HG03103 (cell line): ENCODE measurements around the gene SPG11.
"Not testable (repeated sequence)": the region's sequence is repeated elsewhere in the genome, so short reads cannot be mapped to it uniquely, and the experiment has no call there.

ENCODE experiments used
- ATAC-seq: cut with Tn5 transposase; IDR thresholded peaks from one replicate; pipeline ENCODE4 v1.9.1; 2021; ENCODE audit warnings: low read depth; ENCODE audit not compliant: unreplicated experiment

Gene SPG11

DNA sequence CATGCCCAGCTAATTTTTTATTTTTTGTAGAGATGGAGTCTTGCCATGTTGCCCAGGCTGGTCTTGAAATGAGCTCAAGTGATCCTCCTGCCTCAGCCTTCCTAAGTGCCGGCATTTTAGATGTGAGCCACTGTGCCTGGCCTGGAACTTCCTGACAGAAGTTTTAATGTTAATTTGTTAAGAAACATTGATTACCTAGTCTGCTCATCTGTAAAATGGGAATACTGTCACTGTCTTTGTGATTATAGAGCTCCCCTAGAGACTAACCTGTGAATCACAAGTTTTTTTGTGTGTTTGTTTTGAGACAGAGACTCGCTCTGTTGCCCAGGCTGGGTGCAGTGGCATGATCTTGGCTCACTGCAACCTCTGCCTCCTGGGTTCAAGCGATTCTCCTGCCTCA lies 130.8 kb downstream of the SPG11 start:
- ATAC-seq: no peak

DNA sequence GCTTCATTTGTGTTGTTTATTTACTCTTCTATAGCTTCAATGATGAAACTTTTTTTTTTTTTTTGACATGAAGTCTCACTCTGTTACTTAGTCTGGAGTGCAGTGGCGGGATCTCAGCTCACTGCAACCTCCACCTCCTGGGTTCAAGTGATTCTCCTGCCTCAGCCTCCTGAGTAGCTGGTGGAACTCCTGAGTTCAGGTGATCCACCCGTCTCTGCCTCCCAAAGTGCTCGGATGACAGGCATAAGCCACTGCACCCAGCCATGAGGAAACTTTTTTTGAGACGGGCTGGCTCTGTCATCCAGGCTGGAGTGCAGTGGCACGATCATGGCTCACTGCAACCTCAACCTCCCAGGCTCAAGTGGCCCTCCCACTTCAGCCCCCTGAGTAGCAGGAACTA lies 131.2 kb downstream of the SPG11 start:
- ATAC-seq: not testable (repeated sequence)

DNA sequence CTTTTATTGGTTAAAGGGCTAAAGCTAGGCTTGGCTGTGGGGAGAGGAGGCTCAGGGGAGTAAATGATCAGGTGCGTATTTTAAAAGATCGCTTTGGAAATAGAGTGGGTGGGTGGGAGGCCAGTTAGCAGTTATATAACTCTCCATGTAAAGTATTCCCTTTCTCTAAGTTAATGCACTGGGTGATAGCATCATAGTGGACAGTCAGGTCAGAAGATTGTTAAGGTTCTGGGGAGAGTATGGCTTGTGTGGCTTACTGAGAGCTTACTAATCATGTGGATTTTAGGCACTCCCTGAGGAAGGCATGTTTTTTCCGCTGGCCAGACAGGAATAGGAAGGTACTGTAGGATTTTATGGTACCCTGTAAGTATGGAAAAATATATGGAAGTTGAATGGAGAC lies 132.8 kb downstream of the SPG11 start:
- no peak for ATAC-seq

DNA sequence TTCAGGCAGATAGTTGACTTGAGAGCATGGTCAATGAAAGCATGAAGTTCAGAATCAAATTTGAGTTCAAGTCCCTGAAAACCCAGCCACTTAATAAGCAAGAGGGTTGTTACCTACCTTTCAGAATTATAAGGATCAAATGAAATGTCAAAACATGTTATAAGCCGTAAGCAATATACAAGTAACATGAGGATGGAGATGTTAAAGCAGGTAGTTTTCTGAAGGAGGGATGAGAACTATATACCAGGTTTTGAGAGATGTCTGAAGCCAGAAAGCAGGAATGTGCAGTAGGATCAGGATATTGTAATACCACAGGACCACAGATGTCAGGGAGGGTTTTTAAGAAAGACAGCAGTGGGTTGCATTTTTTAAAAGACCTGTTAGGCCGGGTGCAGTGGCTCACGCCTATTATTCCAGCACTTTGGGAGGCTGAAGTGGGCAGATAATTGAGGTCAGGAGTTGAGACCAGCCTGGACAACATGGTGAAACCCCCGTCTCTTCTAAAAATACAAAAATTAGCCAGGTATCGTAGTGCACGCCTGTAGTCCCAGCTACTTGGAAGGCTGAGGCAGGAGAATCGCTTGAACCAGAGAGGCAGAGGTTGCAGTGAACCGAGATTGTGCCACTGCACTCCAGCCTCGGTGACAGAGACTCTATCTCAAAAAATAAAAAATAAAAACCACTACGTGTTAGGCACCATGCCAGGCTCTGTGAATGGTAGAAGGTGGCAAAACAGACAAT lies 133.4 kb downstream of the SPG11 start:
- ATAC-seq: no peak

DNA sequence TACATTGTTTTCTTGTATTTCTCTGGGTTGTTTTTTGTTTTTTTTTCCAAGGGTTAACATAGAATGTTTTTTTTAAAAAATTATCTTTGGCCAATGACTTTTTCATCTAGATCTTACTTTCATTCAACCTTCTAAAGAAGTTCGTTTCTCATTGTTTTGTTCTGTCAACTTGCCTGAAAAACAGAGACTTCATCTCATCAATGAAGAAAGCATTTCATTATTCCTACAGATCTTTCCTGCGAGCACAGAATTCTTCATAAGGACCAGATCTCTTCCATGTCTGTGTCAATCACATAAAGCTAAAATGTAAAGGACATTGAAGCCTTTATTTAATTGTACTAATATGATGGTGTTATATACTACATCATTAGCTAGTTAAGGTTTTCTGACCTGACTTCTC lies 136.2 kb downstream of the SPG11 start:
- no peak for ATAC-seq

DNA sequence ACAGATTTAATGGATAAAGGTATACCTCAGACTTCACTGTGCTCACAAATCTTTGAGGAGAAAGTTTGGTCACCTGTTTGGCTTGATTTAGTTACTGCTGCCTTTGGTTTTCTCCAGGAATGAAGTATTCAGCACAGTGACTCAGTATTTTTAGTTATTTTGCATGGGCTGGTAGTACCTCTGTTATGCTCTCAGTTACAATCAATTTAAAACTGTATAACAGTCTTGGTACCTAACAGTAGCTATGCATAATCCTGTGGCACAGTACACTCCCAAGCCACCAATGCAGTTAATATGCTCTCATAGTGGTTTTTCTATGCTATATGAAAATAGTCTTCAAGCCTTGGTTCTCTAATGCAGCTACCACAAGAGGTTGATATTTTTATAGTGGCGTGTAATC lies 138.4 kb downstream of the SPG11 start:
- no peak for ATAC-seq

DNA sequence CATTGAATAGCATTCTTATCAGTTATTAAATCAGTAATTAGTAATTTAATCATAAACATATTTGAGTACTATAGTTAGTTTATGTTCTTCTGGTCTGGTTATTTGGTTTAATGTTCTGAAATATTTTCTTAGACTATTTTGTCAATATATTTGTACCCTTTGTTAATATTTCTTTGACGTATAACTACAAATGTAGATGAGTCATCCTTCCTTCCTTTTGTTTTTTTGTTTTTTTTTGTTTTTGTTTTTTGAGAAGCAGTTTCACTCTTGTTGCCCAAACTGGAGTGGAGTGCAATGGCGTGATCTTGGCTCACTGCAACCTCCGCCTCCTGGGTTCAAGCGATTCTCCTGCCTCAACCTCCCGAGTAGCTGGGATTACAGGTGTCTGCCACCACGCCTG lies 143.9 kb downstream of the SPG11 start:
- no peak for ATAC-seq

DNA sequence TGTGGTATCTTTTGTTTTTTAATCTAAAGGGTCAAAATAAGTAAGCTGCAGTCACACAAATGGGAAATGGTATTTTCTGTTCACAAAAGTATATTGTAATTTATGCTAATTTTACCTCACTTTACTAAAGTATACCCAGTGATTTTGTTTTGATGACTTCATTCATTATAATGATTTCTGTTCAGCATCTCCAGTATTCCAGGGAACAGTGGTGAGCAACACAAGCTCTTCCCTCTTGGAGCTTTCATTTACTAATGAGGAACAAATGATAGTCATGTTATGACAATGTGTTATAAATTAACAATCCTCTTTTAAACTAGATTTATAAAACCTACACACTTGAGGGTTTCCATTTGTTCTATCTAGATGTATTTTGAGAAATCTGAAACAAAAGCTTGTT lies 147.0 kb downstream of the SPG11 start:
- ATAC-seq: no peak
